ENCODE measurements around the gene RTCA.

RTCA gene

GRCh38 chr1:100265562-100265930 lies 470 bp upstream of the RTCA start:
- ATAC-seq = peak; percentile 71
- TF ChIP-seq ZNF70 (CRISPR knock-in tag; IDR thresholded peaks at IDR 0.05) = no peak
- TF ChIP-seq ESRRG (CRISPR knock-in tag; IDR thresholded peaks at IDR 0.05) = no peak
- TF ChIP-seq CREB5 (CRISPR knock-in tag; IDR thresholded peaks at IDR 0.05; ENCODE audit: low read depth) = no peak
- TF ChIP-seq ZNF565 (CRISPR knock-in tag; conservative IDR thresholded peaks at IDR 0.05; ENCODE audit: low read depth) = no peak
- no peak for TF ChIP-seq TCF4 (CRISPR knock-in tag; IDR thresholded peaks at IDR 0.05; ENCODE audit: borderline replicate concordance)
- no peak for TF ChIP-seq ARNTL (CRISPR knock-in tag; IDR thresholded peaks at IDR 0.05; ENCODE audit: borderline replicate concordance, low read depth)
- TF ChIP-seq ISL1 (CRISPR knock-in tag; IDR thresholded peaks at IDR 0.05) = no peak
- no peak for TF ChIP-seq CSDC2 (CRISPR knock-in tag; IDR thresholded peaks at IDR 0.05)
- no peak for TF ChIP-seq ZFP30 (CRISPR knock-in tag; IDR thresholded peaks at IDR 0.05)
- no peak for TF ChIP-seq ZFP3 (CRISPR knock-in tag; IDR thresholded peaks at IDR 0.05)
- TF ChIP-seq ZNF8 (CRISPR knock-in tag; IDR thresholded peaks at IDR 0.05) = no peak
- no peak for TF ChIP-seq TOX (CRISPR knock-in tag; IDR thresholded peaks at IDR 0.05; ENCODE audit: borderline replicate concordance)
- TF ChIP-seq PPARA (CRISPR knock-in tag; IDR thresholded peaks at IDR 0.05; ENCODE audit: borderline replicate concordance) = no peak
- no peak for TF ChIP-seq POU6F1 (CRISPR knock-in tag; IDR thresholded peaks at IDR 0.05; ENCODE audit: borderline replicate concordance, low read depth)
- no peak for TF ChIP-seq RARB (CRISPR knock-in tag; IDR thresholded peaks at IDR 0.05)
- no peak for TF ChIP-seq OSR1 (CRISPR knock-in tag; IDR thresholded peaks at IDR 0.05)
- TF ChIP-seq TSHZ2 (CRISPR knock-in tag; IDR thresholded peaks at IDR 0.05) = no peak

- TF ChIP-seq TOX (CRISPR knock-in tag; IDR thresholded peaks at IDR 0.05; ENCODE audit: borderline replicate concordance) = no peak
- TF ChIP-seq BACH2 (CRISPR knock-in tag; IDR thresholded peaks at IDR 0.05; ENCODE audit: borderline replicate concordance) = no peak
- TF ChIP-seq ZFP3 (CRISPR knock-in tag; IDR thresholded peaks at IDR 0.05) = no peak
- no peak for TF ChIP-seq TCF4 (CRISPR knock-in tag; IDR thresholded peaks at IDR 0.05; ENCODE audit: borderline replicate concordance)
- TF ChIP-seq PATZ1 (CRISPR knock-in tag; IDR thresholded peaks at IDR 0.05; ENCODE audit: borderline replicate concordance) = no peak
- no peak for TF ChIP-seq ZC3H10 (CRISPR knock-in tag; IDR thresholded peaks at IDR 0.05)
- TF ChIP-seq RARB (CRISPR knock-in tag; IDR thresholded peaks at IDR 0.05) = no peak
- no peak for TF ChIP-seq ZNF565 (CRISPR knock-in tag; conservative IDR thresholded peaks at IDR 0.05; ENCODE audit: low read depth)
- TF ChIP-seq OSR1 (CRISPR knock-in tag; IDR thresholded peaks at IDR 0.05) = no peak
- no peak for TF ChIP-seq ZNF8 (CRISPR knock-in tag; IDR thresholded peaks at IDR 0.05)
- TF ChIP-seq SNAI2 (CRISPR knock-in tag; IDR thresholded peaks at IDR 0.05) = no peak
- peak; percentile 43 for ATAC-seq
Observed at GRCh38 chr1:100266741-100267140, 725 bp downstream of the RTCA start.

GRCh38 chr1:100267284-100267683 lies 1.3 kb downstream of the RTCA start:
- no peak for ATAC-seq
- TF ChIP-seq PPARA (CRISPR knock-in tag; IDR thresholded peaks at IDR 0.05; ENCODE audit: borderline replicate concordance) = no peak
- no peak for TF ChIP-seq ZC3H10 (CRISPR knock-in tag; IDR thresholded peaks at IDR 0.05)
- no peak for TF ChIP-seq CREB5 (CRISPR knock-in tag; IDR thresholded peaks at IDR 0.05; ENCODE audit: low read depth)
- no peak for TF ChIP-seq PATZ1 (CRISPR knock-in tag; IDR thresholded peaks at IDR 0.05; ENCODE audit: borderline replicate concordance)
- TF ChIP-seq TCF4 (CRISPR knock-in tag; IDR thresholded peaks at IDR 0.05; ENCODE audit: borderline replicate concordance) = no peak
- no peak for TF ChIP-seq TOX (CRISPR knock-in tag; IDR thresholded peaks at IDR 0.05; ENCODE audit: borderline replicate concordance)
- TF ChIP-seq ZFP3 (CRISPR knock-in tag; IDR thresholded peaks at IDR 0.05) = no peak
- TF ChIP-seq RARB (CRISPR knock-in tag; IDR thresholded peaks at IDR 0.05) = no peak
- no peak for TF ChIP-seq ZNF565 (CRISPR knock-in tag; conservative IDR thresholded peaks at IDR 0.05; ENCODE audit: low read depth)
- no peak for TF ChIP-seq ZNF8 (CRISPR knock-in tag; IDR thresholded peaks at IDR 0.05)
- no peak for TF ChIP-seq CSRNP3 (CRISPR knock-in tag; IDR thresholded peaks at IDR 0.05)
- TF ChIP-seq SNAI2 (CRISPR knock-in tag; IDR thresholded peaks at IDR 0.05) = no peak
- TF ChIP-seq ESRRG (CRISPR knock-in tag; IDR thresholded peaks at IDR 0.05) = no peak
- no peak for TF ChIP-seq ZFP30 (CRISPR knock-in tag; IDR thresholded peaks at IDR 0.05)
- TF ChIP-seq BACH2 (CRISPR knock-in tag; IDR thresholded peaks at IDR 0.05; ENCODE audit: borderline replicate concordance) = no peak

Measured in SK-N-SH treated with all-trans-retinoic acid at 6 μM for 48 hours (cell line).